ENCODE measurements around the gene QRSL1.
A peak's percentile ranks its signal among the peaks of the same experiment; 100 is the strongest.

Gene QRSL1

DNA sequence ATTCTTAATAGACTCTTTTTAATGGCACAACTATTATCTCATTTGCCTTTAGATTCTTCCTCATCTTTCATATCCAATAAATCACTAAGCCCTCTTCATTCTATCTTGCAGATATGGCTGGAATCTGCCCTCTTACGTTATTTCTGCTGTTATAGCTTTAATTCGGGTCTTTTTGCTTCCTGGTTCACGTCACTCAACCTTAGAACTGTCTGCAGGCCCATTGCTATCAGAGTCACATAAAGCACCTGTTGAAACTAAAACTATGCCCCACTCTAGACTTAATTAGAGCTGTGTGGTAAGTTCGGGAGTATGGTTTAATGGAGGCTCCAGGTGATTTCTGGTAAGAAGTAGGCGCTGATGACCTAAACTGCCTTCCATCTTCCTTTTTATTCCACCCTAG lies 988 bp downstream of the QRSL1 start:
- Histone ChIP-seq H3K9ac (no peak overlapping the region; the same call in 1 of the 2 replicates), H3K36me3 (ENCODE audit: insufficient read depth) (no peaks in the 10 kb centered on the region), H3K27ac (no peak overlapping the region), H3K79me2 (ENCODE audit: insufficient read depth, low read depth) (peaks cover 13% of the 10 kb centered on the region; the same call in 1 of the 2 replicates), H3K4me1 (ENCODE audit: low read depth, poor library complexity, severe bottlenecking) (peaks cover 14% of the 10 kb centered on the region), H3K4me2 (peak overlapping the region; percentile 43), H4K20me1 (ENCODE audit: insufficient read depth) (no peaks in the 10 kb centered on the region), H3K4me3 (IDR thresholded peaks at IDR 0.05; ENCODE audit: insufficient read depth, low read depth, low read length) (no peak overlapping the region), H2AFZ (ENCODE audit: low read depth) (peak overlapping the region; percentile 85; the same call in 1 of the 2 replicates), H3K27me3 (ENCODE audit: insufficient read depth, low read depth) (no peaks in the 10 kb centered on the region)
- TF ChIP-seq, protein P1, sequence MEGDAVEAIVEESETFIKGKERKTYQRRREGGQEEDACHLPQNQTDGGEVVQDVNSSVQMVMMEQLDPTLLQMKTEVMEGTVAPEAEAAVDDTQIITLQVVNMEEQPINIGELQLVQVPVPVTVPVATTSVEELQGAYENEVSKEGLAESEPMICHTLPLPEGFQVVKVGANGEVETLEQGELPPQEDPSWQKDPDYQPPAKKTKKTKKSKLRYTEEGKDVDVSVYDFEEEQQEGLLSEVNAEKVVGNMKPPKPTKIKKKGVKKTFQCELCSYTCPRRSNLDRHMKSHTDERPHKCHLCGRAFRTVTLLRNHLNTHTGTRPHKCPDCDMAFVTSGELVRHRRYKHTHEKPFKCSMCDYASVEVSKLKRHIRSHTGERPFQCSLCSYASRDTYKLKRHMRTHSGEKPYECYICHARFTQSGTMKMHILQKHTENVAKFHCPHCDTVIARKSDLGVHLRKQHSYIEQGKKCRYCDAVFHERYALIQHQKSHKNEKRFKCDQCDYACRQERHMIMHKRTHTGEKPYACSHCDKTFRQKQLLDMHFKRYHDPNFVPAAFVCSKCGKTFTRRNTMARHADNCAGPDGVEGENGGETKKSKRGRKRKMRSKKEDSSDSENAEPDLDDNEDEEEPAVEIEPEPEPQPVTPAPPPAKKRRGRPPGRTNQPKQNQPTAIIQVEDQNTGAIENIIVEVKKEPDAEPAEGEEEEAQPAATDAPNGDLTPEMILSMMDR (conservative IDR thresholded peaks at IDR 0.05; ENCODE audit: low read depth, low read length) = no peak

DNA sequence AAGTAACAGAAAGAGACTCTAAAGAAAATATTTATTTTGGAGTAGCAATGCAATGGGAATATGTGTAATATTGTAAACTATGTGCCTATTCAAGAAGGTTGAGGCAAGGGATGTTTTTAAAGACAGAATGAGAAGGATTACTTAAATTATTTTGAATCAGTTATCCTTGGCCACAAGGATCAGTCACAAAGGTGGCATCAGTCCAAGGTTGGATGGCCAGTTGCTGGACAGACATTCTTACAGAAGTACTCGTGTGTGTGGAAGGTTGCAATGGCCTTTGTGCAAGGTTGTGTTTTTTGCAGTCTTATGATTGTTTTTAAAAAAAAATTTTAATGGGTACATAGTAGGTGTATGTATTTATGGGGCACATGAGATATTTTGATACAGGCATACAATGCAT lies 2.0 kb downstream of the QRSL1 start:
- TF ChIP-seq, protein P1 (conservative IDR thresholded peaks at IDR 0.05; ENCODE audit: low read depth, low read length) = no peak
- no peak overlapping the region for H3K27ac ChIP-seq
- peaks cover 12% of the 10 kb centered on the region for H3K4me1 ChIP-seq (ENCODE audit: low read depth, poor library complexity, severe bottlenecking)
- no peak overlapping the region for H3K9ac ChIP-seq
- no peaks in the 10 kb centered on the region for H3K27me3 ChIP-seq (ENCODE audit: insufficient read depth, low read depth)
- H2AFZ ChIP-seq (ENCODE audit: low read depth) = no peak overlapping the region
- H3K79me2 ChIP-seq (ENCODE audit: insufficient read depth, low read depth) = peaks cover 13% of the 10 kb centered on the region; the same call in 1 of the 2 replicates
- no peak overlapping the region for H3K4me3 ChIP-seq (IDR thresholded peaks at IDR 0.05; ENCODE audit: insufficient read depth, low read depth, low read length)
- no peak overlapping the region for H3K4me2 ChIP-seq
- no peaks in the 10 kb centered on the region for H4K20me1 ChIP-seq (ENCODE audit: insufficient read depth)
- H3K36me3 ChIP-seq (ENCODE audit: insufficient read depth) = no peaks in the 10 kb centered on the region

DNA sequence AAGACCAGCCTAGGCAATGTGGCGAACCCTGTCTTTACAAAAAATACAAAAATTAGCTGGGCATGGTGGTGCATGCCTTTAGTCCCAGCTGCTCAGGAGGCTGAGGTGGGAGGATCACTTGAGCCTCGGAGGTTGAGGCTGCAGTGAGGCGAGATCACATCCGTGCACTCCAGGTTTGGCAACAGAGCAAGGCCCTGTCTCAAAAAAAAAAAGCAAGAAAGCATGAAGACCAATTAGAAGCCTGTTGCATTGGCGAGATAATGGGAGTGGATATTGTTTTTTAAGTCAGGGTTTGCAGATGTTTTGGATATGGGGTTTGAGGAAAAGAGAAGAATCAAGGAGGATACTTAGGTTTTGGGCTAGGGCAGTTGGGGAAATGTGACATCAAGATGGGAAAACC lies 5.2 kb downstream of the QRSL1 start:
- no peaks in the 10 kb centered on the region for H3K36me3 ChIP-seq (ENCODE audit: insufficient read depth)
- no peak overlapping the region for H3K4me2 ChIP-seq
- TF ChIP-seq, protein P1 (conservative IDR thresholded peaks at IDR 0.05; ENCODE audit: low read depth, low read length) = no peak
- no peak overlapping the region for H2AFZ ChIP-seq (ENCODE audit: low read depth)
- peaks cover 14% of the 10 kb centered on the region for H3K4me1 ChIP-seq (ENCODE audit: low read depth, poor library complexity, severe bottlenecking)
- no peaks in the 10 kb centered on the region for H3K27me3 ChIP-seq (ENCODE audit: insufficient read depth, low read depth)
- H4K20me1 ChIP-seq (ENCODE audit: insufficient read depth) = no peaks in the 10 kb centered on the region
- no peak overlapping the region for H3K4me3 ChIP-seq (IDR thresholded peaks at IDR 0.05; ENCODE audit: insufficient read depth, low read depth, low read length)
- H3K27ac ChIP-seq = no peak overlapping the region
- H3K9ac ChIP-seq = no peak overlapping the region
- H3K79me2 ChIP-seq (ENCODE audit: insufficient read depth, low read depth) = peaks cover 13% of the 10 kb centered on the region; the same call in 1 of the 2 replicates

DNA sequence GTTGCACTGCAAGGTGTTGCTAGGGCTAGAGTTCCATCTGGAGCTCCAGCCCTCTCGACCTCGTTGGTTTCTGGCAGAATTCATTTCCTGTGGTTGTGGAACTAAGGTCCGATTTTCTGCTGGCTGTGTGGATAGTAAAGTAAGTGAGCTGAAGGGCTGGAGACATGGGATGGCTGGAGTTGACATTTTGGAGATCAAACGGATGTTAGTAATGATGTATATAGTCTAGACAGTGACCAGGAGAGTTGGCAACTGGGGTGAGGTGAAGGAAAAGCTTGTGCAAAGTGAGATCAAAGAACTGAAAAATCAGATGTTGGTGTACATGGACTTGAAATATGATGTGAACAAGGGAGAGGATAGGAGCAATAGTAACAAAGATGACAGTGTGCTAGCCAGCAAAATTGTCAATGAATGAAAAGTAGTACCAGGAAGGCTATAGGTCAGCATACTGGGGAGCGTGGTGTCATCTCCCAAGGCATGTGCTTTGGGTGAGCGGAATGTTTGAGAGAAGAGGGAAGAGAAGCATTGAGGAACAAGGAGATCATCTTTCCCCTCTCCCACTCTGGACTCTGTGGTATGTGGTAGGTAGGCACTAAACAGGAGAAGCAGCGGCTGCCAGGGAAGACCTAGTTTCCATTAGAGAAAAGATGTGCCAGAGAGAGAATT lies 7.8 kb downstream of the QRSL1 start:
- no peak overlapping the region for H3K4me3 ChIP-seq (IDR thresholded peaks at IDR 0.05; ENCODE audit: insufficient read depth, low read depth, low read length)
- H4K20me1 ChIP-seq (ENCODE audit: insufficient read depth) = no peaks in the 10 kb centered on the region
- peaks cover 9% of the 10 kb centered on the region for H3K4me1 ChIP-seq (ENCODE audit: low read depth, poor library complexity, severe bottlenecking)
- no peaks in the 10 kb centered on the region for H3K27me3 ChIP-seq (ENCODE audit: insufficient read depth, low read depth)
- TF ChIP-seq, protein P1 (conservative IDR thresholded peaks at IDR 0.05; ENCODE audit: low read depth, low read length) = no peak
- H3K79me2 ChIP-seq (ENCODE audit: insufficient read depth, low read depth) = peaks cover 9% of the 10 kb centered on the region; the same call in 1 of the 2 replicates
- no peak overlapping the region for H2AFZ ChIP-seq (ENCODE audit: low read depth)
- H3K4me2 ChIP-seq = no peak overlapping the region
- H3K27ac ChIP-seq = no peak overlapping the region
- no peak overlapping the region for H3K9ac ChIP-seq
- no peaks in the 10 kb centered on the region for H3K36me3 ChIP-seq (ENCODE audit: insufficient read depth)
